ENCODE results near the gene TRMT10A.

GRCh38 chr4:99572527-99573240 lies 8.8 kb upstream of the TRMT10A start:
- TF ChIP-seq CTCF (IDR thresholded peaks at IDR 0.05) = no peak
- no peak for TF ChIP-seq EP300 (IDR thresholded peaks at IDR 0.05)
